OCI-LY3 (cell line): ENCODE results near the gene RNF152.

Source experiments
- H2AFZ ChIP-seq: fragments of 200-600, 300-600 bp; shearing (Covaris generic); 2 replicates; pipeline ENCODE4 v1.6.0; 2014; ENCODE audit warnings: antibody characterized with exemption, low read depth, low read length
- H3K27ac ChIP-seq: fragments of 200-600, 300-600 bp; sonication (generic); 2 replicates; pipeline ENCODE4 v1.5.1; 2014; ENCODE audit warnings: mild to moderate bottlenecking, low read length, moderate library complexity, mixed read lengths
- H3K27me3 ChIP-seq: fragments of 200-600, 300-600 bp; sonication (generic); 2 replicates; pipeline ENCODE4 v1.6.1; 2014; ENCODE audit warnings: low read depth, low read length, mixed read lengths
- H3K36me3 ChIP-seq: fragments of 200-600, 300-600 bp; sonication (generic); replicated peaks from 2 replicates; pipeline ENCODE3; 2014; ENCODE audit warnings: low read depth, low read length, mixed read lengths
- H3K4me1 ChIP-seq: fragments of 300-600, 200-600 bp; sonication (generic); 2 replicates; pipeline ENCODE4 v1.6.1; 2014; ENCODE audit warnings: low read length, mixed read lengths
- H3K4me2 ChIP-seq: fragments of 200-600, 300-600 bp; sonication (generic); 2 replicates; pipeline ENCODE4 v1.6.1; 2014; ENCODE audit warnings: low read length, mixed read lengths
- H3K4me3 ChIP-seq: fragments of 300-600, 200-600 bp; sonication (generic); 2 replicates; pipeline ENCODE4 v1.5.1; 2014; ENCODE audit warnings: antibody characterized with exemption, mild to moderate bottlenecking, low read length, moderate library complexity
- H3K79me2 ChIP-seq: fragments of 300-600, 200-600 bp; shearing (Covaris generic); 2 replicates; pipeline ENCODE4 v1.6.1; 2014; ENCODE audit warnings: mild to moderate bottlenecking, low read length, mixed read lengths
- H3K9ac ChIP-seq: fragments of 300-600, 200-600 bp; shearing (Covaris generic); 2 replicates; pipeline ENCODE4 v1.6.0; 2014; ENCODE audit warnings: mild to moderate bottlenecking, low read length, moderate library complexity
- H3K9me3 ChIP-seq: fragments of 200-600, 300-600 bp; shearing (Covaris generic); 2 replicates; pipeline ENCODE4 v1.6.1; 2014; ENCODE audit warnings: low read length, mixed read lengths; ENCODE audit not compliant: insufficient read depth
- H4K20me1 ChIP-seq: fragments of 200-600, 300-600 bp; sonication (generic); 2 replicates; pipeline ENCODE4 v1.6.1; 2016; ENCODE audit warnings: low read length, mixed read lengths; ENCODE audit not compliant: insufficient read depth
- EZH2phosphoT487 ChIP-seq: fragments of 200-600 bp; shearing (Covaris generic); IDR thresholded peaks from 2 replicates; pipeline ENCODE4 v1.6.1; 2018; ENCODE audit warnings: antibody characterized with exemption, mixed run types, low read depth
- TF ChIP-seq, protein P1 (sequence below): fragments of 200-600, 300-600 bp; sonication (generic); IDR thresholded peaks from 2 replicates; pipeline ENCODE4 v1.5.1; 2014; ENCODE audit warnings: antibody characterized with exemption, low read length, low read depth

RNF152 gene

DNA sequence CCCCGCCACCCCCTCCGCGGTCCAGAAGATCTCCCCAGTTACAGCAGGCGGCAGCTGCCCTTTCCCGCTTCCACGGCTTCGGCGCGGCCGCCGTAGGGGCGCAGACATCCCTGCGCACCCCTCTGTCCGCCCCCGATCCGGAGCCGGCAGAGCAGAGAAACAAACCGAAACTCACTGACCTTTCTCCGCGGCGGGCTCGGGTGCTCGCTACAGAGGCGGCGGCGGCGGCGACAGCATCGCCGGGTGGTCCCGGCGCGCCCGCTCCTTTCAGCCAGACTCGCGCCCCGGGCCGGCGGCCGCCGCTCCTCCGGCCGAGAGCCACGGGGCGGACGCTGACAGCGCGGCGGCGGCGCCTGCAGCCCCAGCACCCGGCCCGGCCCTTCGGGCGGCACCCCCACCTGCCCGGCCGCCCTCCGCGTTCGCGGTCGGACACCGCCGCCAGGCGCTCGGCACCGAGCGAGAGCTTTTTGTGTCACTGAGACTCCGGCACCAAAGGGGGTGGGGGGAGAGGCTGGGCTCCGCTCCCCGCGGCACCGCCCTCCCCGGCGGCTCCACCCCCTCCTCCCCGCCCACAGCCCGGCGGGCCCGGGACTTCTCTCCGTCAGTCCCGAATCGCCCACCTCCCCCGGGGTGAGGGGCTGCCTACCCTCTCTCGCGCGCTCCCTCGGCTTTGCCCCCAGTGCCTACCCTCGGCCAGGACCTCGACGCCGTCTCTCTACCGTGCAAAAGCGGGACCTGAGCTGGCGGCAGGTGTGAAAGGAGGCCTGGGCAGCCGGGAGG, 1.4 kb upstream of the RNF152 start:
- H3K27me3 ChIP-seq = peaks cover 44% of the 10 kb centered on the region
- TF ChIP-seq EZH2phosphoT487 = no peak
- TF ChIP-seq, protein P1, sequence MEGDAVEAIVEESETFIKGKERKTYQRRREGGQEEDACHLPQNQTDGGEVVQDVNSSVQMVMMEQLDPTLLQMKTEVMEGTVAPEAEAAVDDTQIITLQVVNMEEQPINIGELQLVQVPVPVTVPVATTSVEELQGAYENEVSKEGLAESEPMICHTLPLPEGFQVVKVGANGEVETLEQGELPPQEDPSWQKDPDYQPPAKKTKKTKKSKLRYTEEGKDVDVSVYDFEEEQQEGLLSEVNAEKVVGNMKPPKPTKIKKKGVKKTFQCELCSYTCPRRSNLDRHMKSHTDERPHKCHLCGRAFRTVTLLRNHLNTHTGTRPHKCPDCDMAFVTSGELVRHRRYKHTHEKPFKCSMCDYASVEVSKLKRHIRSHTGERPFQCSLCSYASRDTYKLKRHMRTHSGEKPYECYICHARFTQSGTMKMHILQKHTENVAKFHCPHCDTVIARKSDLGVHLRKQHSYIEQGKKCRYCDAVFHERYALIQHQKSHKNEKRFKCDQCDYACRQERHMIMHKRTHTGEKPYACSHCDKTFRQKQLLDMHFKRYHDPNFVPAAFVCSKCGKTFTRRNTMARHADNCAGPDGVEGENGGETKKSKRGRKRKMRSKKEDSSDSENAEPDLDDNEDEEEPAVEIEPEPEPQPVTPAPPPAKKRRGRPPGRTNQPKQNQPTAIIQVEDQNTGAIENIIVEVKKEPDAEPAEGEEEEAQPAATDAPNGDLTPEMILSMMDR = no peak
- H2AFZ ChIP-seq = no peak overlapping the region
- H3K9me3 ChIP-seq = no peaks in the 10 kb centered on the region
- H3K36me3 ChIP-seq = no peaks in the 10 kb centered on the region
- no peak overlapping the region for H3K27ac ChIP-seq
- no peak overlapping the region for H3K4me3 ChIP-seq
- H3K9ac ChIP-seq = no peak overlapping the region
- no peaks in the 10 kb centered on the region for H3K4me1 ChIP-seq
- no peak overlapping the region for H3K4me2 ChIP-seq
- H3K79me2 ChIP-seq = no peaks in the 10 kb centered on the region
- no peaks in the 10 kb centered on the region for H4K20me1 ChIP-seq

DNA sequence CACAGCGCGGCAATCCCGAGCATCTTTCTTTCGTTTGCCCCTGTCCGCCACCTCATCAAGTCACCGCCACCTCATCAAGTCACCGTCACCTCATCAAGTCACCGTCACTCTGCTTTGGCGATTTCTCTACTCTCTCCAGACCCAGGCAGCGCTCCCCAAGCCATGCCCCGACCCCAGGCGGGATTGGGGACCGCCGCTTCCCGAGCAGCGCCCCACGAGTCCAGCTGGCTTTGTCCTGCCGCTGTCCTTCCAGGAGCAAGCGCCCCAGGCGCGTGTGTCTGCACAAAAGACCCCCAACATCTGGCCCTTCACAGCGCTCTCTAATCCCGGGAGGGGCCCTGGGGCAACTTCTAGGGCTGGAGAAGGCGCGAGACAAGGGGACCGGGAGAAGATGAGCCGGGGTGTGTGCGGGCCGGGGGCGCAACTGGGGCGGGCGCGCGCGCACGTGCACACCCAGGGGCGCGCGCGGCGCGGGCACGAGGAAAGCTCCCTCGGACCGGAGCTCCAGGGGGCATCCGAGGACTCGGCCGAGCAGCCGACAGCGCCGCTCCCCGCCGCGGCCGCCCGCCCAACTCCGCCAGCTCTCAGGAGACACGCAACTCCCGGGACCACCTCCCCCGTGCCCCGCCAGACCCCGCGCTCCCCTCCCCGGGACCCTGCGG, 633 bp upstream of the RNF152 start:
- Histone ChIP-seq H3K4me3 (no peak overlapping the region), H3K4me1 (no peaks in the 10 kb centered on the region), H2AFZ (no peak overlapping the region), H3K27me3 (peaks cover 37% of the 10 kb centered on the region), H3K9ac (no peak overlapping the region), H3K27ac (no peak overlapping the region), H3K79me2 (no peaks in the 10 kb centered on the region), H3K36me3 (no peaks in the 10 kb centered on the region), H4K20me1 (no peaks in the 10 kb centered on the region), H3K9me3 (no peaks in the 10 kb centered on the region), H3K4me2 (no peak overlapping the region)
- no peak for TF ChIP-seq EZH2phosphoT487
- TF ChIP-seq, protein P1 = no peak

DNA sequence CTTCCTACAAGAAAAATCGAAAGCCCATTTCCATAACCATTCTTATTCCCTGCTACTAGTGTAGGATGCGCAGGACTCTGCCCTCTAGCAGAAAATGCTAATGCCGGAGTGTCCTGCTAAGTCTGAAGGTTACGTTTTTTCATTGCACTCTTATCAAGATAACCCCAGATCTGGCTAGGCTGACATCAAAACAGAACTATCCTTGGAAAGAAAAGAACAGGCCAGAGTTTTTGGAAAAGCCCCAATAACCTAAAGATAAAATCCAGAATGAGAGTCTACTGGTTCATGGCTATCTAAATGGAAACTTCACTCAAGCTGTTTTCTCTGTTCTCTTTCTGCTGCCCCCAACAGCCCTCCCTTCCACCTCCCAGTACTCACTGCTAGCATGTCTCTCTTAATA, 913 bp downstream of the RNF152 start:
- Histone ChIP-seq H3K27me3 (peaks cover 32% of the 10 kb centered on the region), H3K4me2 (no peak overlapping the region), H3K27ac (no peak overlapping the region), H3K36me3 (no peaks in the 10 kb centered on the region), H3K9ac (no peak overlapping the region), H2AFZ (no peak overlapping the region), H3K4me3 (no peak overlapping the region), H3K79me2 (no peaks in the 10 kb centered on the region), H3K9me3 (no peaks in the 10 kb centered on the region), H4K20me1 (no peaks in the 10 kb centered on the region), H3K4me1 (no peaks in the 10 kb centered on the region)
- TF ChIP-seq, protein P1 = no peak
- TF ChIP-seq EZH2phosphoT487 = no peak

- H3K4me2 ChIP-seq = no peak overlapping the region
- H3K4me1 ChIP-seq = no peaks in the 10 kb centered on the region
- TF ChIP-seq EZH2phosphoT487 = no peak
- TF ChIP-seq, protein P1 = no peak
- no peak overlapping the region for H3K27ac ChIP-seq
- no peak overlapping the region for H3K9ac ChIP-seq
- H3K36me3 ChIP-seq = no peaks in the 10 kb centered on the region
- peaks cover 33% of the 10 kb centered on the region for H3K27me3 ChIP-seq
- H4K20me1 ChIP-seq = no peaks in the 10 kb centered on the region
- no peak overlapping the region for H2AFZ ChIP-seq
- H3K9me3 ChIP-seq = no peaks in the 10 kb centered on the region
- no peaks in the 10 kb centered on the region for H3K79me2 ChIP-seq
- H3K4me3 ChIP-seq = no peak overlapping the region
Measured at GRCh38 chr18:61891271-61891670, 1.5 kb downstream of the RNF152 start.
